ENCODE data around the gene SUCO. TPM values are rescaled to one million over a fixed set of nuclear protein-coding genes. Genes with fewer than 3 reads are reported as not detected.

The SUCO gene
- polyA plus RNA-seq, 1 of the 3 experiments (the other 2 are of a cell fraction): 5.4 TPM

DNA sequence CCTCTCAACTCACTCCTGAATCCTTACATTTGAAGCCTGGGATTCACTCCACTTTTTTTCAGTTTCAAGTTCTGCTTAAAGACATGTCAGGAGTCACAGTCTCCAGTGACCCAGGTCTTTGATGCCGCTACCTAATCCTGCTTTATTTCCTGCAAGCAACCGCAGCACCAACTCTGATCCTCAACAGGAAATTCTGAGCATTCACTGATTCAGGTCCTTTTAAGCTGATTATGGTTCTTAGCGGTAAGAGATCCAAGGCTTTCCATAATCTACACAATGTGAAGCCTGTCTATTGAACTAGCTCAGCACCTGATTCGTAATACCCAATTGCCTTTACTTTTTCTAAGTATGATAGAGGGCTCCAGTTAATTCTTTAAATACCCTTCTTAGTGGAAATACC, 45.4 kb upstream of the SUCO start:
- no peaks in the 10 kb centered on the region for H3K9me2 ChIP-seq
- H3F3A ChIP-seq (replicated peaks; ENCODE audit: insufficient read depth): no peaks in the 10 kb centered on the region
- ChIA-PET CTCF (no interaction called here), POLR2A (no interaction called here)
- H3K4me3 ChIP-seq (ENCODE audit: low read depth in 2 of 2, low read length in 1 of 2): no peak overlapping the region
- no peaks in the 10 kb centered on the region for H4K20me1 ChIP-seq (ENCODE audit: insufficient read depth)
- TF ChIP-seq, protein P1, sequence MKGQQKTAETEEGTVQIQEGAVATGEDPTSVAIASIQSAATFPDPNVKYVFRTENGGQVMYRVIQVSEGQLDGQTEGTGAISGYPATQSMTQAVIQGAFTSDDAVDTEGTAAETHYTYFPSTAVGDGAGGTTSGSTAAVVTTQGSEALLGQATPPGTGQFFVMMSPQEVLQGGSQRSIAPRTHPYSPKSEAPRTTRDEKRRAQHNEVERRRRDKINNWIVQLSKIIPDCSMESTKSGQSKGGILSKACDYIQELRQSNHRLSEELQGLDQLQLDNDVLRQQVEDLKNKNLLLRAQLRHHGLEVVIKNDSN (IDR thresholded peaks at IDR 0.05; ENCODE audit: borderline replicate concordance, low read depth): no peak
- TF ChIP-seq, protein P2, sequence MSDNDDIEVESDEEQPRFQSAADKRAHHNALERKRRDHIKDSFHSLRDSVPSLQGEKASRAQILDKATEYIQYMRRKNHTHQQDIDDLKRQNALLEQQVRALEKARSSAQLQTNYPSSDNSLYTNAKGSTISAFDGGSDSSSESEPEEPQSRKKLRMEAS (IDR thresholded peaks at IDR 0.05; ENCODE audit: low read depth): no peak
- no peak for TF ChIP-seq SMC3 (IDR thresholded peaks at IDR 0.05; ENCODE audit: low read depth, low read length)
- no peak for TF ChIP-seq MXI1 (IDR thresholded peaks at IDR 0.05; ENCODE audit: low read depth, low read length)
- TF ChIP-seq RXRA (IDR thresholded peaks at IDR 0.05; ENCODE audit: borderline replicate concordance, low read depth): no peak
- TF ChIP-seq, protein P3, sequence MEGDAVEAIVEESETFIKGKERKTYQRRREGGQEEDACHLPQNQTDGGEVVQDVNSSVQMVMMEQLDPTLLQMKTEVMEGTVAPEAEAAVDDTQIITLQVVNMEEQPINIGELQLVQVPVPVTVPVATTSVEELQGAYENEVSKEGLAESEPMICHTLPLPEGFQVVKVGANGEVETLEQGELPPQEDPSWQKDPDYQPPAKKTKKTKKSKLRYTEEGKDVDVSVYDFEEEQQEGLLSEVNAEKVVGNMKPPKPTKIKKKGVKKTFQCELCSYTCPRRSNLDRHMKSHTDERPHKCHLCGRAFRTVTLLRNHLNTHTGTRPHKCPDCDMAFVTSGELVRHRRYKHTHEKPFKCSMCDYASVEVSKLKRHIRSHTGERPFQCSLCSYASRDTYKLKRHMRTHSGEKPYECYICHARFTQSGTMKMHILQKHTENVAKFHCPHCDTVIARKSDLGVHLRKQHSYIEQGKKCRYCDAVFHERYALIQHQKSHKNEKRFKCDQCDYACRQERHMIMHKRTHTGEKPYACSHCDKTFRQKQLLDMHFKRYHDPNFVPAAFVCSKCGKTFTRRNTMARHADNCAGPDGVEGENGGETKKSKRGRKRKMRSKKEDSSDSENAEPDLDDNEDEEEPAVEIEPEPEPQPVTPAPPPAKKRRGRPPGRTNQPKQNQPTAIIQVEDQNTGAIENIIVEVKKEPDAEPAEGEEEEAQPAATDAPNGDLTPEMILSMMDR (IDR thresholded peaks at IDR 0.05): no peak
- TF ChIP-seq CHD2 (IDR thresholded peaks at IDR 0.05; ENCODE audit: low read length, partially characterized antibody): no peak
- H3K4me1 ChIP-seq (ENCODE audit: control insufficient read depth in 1 of 2, insufficient read depth in 2 of 2, low read depth in 1 of 2, low read length in 1 of 2): no peaks in the 10 kb centered on the region
- H2AFZ ChIP-seq (ENCODE audit: low read depth): no peak overlapping the region
- H3K4me2 ChIP-seq: no peak overlapping the region
- 54% methylated on average over 4 of the region's 4 CpGs for WGBS (ENCODE audit: low lambda C conversion rate)
- no peak for DNase-seq
- peaks cover 6% of the 10 kb centered on the region; the same call in 1 of the 2 replicates for H3K27me3 ChIP-seq (ENCODE audit: insufficient read depth)
- no peaks in the 10 kb centered on the region for H3K36me3 ChIP-seq (replicated peaks in 1 of 2; ENCODE audit: control insufficient read depth in 1 of 2, insufficient read depth in 2 of 2, low read length in 1 of 2)
- no peak overlapping the region for H3K9ac ChIP-seq
- no peaks in the 10 kb centered on the region for H3K9me3 ChIP-seq
- H3K79me2 ChIP-seq (ENCODE audit: insufficient read depth): no peaks in the 10 kb centered on the region
- no peak overlapping the region for H3K27ac ChIP-seq (ENCODE audit: low read depth in 2 of 2, low read length in 1 of 2)

DNA sequence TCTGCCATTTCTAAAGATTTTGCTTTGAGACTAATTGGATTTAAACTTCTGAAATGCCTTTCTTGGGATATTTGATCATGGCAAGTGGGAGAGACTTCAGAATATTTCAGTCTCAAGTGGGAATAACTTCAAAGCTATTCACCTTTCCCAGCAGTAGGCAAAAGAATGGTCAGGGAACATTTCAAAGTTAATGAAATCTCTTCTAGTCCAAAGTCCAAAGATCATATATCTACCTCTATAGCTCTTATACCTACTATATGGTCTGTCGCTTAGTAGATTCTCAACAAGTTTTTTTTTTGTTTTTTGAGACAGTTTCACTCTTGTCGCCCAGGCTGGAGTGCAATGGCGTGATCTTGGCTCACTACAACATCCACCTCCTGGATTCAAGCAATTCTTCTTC, 44.6 kb upstream of the SUCO start:
- Histone ChIP-seq H3K9me3 (no peaks in the 10 kb centered on the region), H3K27me3 (ENCODE audit: insufficient read depth) (peaks cover 6% of the 10 kb centered on the region; the same call in 1 of the 2 replicates), H4K20me1 (ENCODE audit: insufficient read depth) (no peaks in the 10 kb centered on the region), H3K4me2 (no peak overlapping the region), H3K9me2 (no peaks in the 10 kb centered on the region), H3K79me2 (ENCODE audit: insufficient read depth) (no peaks in the 10 kb centered on the region), H3K27ac (ENCODE audit: low read depth in 2 of 2, low read length in 1 of 2) (no peak overlapping the region), H3K4me3 (ENCODE audit: low read depth in 2 of 2, low read length in 1 of 2) (no peak overlapping the region), H3F3A (replicated peaks; ENCODE audit: insufficient read depth) (no peaks in the 10 kb centered on the region), H3K36me3 (replicated peaks in 1 of 2; ENCODE audit: control insufficient read depth in 1 of 2, insufficient read depth in 2 of 2, low read length in 1 of 2) (no peaks in the 10 kb centered on the region), H2AFZ (ENCODE audit: low read depth) (no peak overlapping the region), H3K9ac (no peak overlapping the region), H3K4me1 (ENCODE audit: control insufficient read depth in 1 of 2, insufficient read depth in 2 of 2, low read depth in 1 of 2, low read length in 1 of 2) (no peaks in the 10 kb centered on the region)
- TF ChIP-seq MXI1 (IDR thresholded peaks at IDR 0.05; ENCODE audit: low read depth, low read length): no peak
- TF ChIP-seq, protein P4, sequence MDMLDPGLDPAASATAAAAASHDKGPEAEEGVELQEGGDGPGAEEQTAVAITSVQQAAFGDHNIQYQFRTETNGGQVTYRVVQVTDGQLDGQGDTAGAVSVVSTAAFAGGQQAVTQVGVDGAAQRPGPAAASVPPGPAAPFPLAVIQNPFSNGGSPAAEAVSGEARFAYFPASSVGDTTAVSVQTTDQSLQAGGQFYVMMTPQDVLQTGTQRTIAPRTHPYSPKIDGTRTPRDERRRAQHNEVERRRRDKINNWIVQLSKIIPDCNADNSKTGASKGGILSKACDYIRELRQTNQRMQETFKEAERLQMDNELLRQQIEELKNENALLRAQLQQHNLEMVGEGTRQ (IDR thresholded peaks at IDR 0.05; ENCODE audit: borderline replicate concordance, low read depth, low read length): no peak
- no peak for TF ChIP-seq RFX5 (IDR thresholded peaks at IDR 0.05; ENCODE audit: low read length)
- TF ChIP-seq TEAD4 (IDR thresholded peaks at IDR 0.05; ENCODE audit: borderline replicate concordance, insufficient read depth): no peak
- TF ChIP-seq EZH2phosphoT487 (IDR thresholded peaks at IDR 0.05; ENCODE audit: borderline replicate concordance, low read depth): no peak
- TF ChIP-seq, protein P3 (IDR thresholded peaks at IDR 0.05): no peak
- TF ChIP-seq, protein P5, sequence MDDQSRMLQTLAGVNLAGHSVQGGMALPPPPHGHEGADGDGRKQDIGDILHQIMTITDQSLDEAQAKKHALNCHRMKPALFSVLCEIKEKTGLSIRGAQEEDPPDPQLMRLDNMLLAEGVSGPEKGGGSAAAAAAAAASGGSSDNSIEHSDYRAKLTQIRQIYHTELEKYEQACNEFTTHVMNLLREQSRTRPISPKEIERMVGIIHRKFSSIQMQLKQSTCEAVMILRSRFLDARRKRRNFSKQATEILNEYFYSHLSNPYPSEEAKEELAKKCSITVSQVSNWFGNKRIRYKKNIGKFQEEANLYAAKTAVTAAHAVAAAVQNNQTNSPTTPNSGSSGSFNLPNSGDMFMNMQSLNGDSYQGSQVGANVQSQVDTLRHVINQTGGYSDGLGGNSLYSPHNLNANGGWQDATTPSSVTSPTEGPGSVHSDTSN (IDR thresholded peaks at IDR 0.05): no peak
- no peak for TF ChIP-seq JUND (IDR thresholded peaks at IDR 0.05)
- WGBS (ENCODE audit: low lambda C conversion rate): 67% methylated on average over 3 of the region's 3 CpGs
- ChIA-PET CTCF (interaction anchor here (1.3 kb wide), 1 partner anchor 398 kb away, joined by 4 read pairs; no protein-coding TSS in a partner anchor), POLR2A (no interaction called here)
- DNase-seq: no peak

Measured in SK-N-SH (cell line).